ENCODE results near the gene SPAG16. TPM values are rescaled to one million over a fixed set of nuclear protein-coding genes. Genes with fewer than 3 reads are reported as not detected.

SPAG16 gene
- total RNA-seq, 1 donor from 2014 or later, result 14.4 TPM

GRCh38 chr2:214174563-214174962 is 890.3 kb downstream of the SPAG16 start:
- Mint-ChIP-seq H3K4me3 (ENCODE audit: unreplicated experiment) (no peak overlapping the region), H3K27ac (ENCODE audit: unreplicated experiment) (no peak overlapping the region), H3K9me3 (ENCODE audit: unreplicated experiment) (no peaks in the 10 kb centered on the region), H3K36me3 (ENCODE audit: low read depth, unreplicated experiment) (no peaks in the 10 kb centered on the region), H3K27me3 (ENCODE audit: unreplicated experiment) (no peaks in the 10 kb centered on the region), H3K4me1 (ENCODE audit: unreplicated experiment) (peaks cover 3% of the 10 kb centered on the region)
- DNase-seq (ENCODE audit: low spot score), result no peak
- no peak for TF ChIP-seq CTCF (IDR thresholded peaks at IDR 0.05; ENCODE audit: unreplicated experiment)

GRCh38 chr2:214180071-214180470 is 895.8 kb downstream of the SPAG16 start:
- Mint-ChIP-seq H3K9me3 (ENCODE audit: unreplicated experiment) (no peaks in the 10 kb centered on the region), H3K36me3 (ENCODE audit: low read depth, unreplicated experiment) (no peaks in the 10 kb centered on the region), H3K27me3 (ENCODE audit: unreplicated experiment) (no peaks in the 10 kb centered on the region), H3K4me3 (ENCODE audit: unreplicated experiment) (no peak overlapping the region), H3K4me1 (ENCODE audit: unreplicated experiment) (no peaks in the 10 kb centered on the region), H3K27ac (ENCODE audit: unreplicated experiment) (no peak overlapping the region)
- DNase-seq (ENCODE audit: low spot score), result no peak
- no peak for TF ChIP-seq CTCF (IDR thresholded peaks at IDR 0.05; ENCODE audit: unreplicated experiment)

GRCh38 chr2:214180686-214181085 is 896.4 kb downstream of the SPAG16 start:
- Mint-ChIP-seq H3K9me3 (ENCODE audit: unreplicated experiment) (no peaks in the 10 kb centered on the region), H3K4me1 (ENCODE audit: unreplicated experiment) (no peaks in the 10 kb centered on the region), H3K4me3 (ENCODE audit: unreplicated experiment) (no peak overlapping the region), H3K27ac (ENCODE audit: unreplicated experiment) (no peak overlapping the region), H3K27me3 (ENCODE audit: unreplicated experiment) (no peaks in the 10 kb centered on the region), H3K36me3 (ENCODE audit: low read depth, unreplicated experiment) (no peaks in the 10 kb centered on the region)
- TF ChIP-seq CTCF (IDR thresholded peaks at IDR 0.05; ENCODE audit: unreplicated experiment), result no peak
- no peak for DNase-seq (ENCODE audit: low spot score)

GRCh38 chr2:214184461-214184860 is 900.2 kb downstream of the SPAG16 start:
- H3K27ac Mint-ChIP-seq (ENCODE audit: unreplicated experiment), result no peak overlapping the region
- no peaks in the 10 kb centered on the region for H3K27me3 Mint-ChIP-seq (ENCODE audit: unreplicated experiment)
- DNase-seq (ENCODE audit: low spot score), result no peak
- H3K36me3 Mint-ChIP-seq (ENCODE audit: low read depth, unreplicated experiment), result no peaks in the 10 kb centered on the region
- H3K4me1 Mint-ChIP-seq (ENCODE audit: unreplicated experiment), result no peaks in the 10 kb centered on the region
- no peak for TF ChIP-seq CTCF (IDR thresholded peaks at IDR 0.05; ENCODE audit: unreplicated experiment)
- H3K9me3 Mint-ChIP-seq (ENCODE audit: unreplicated experiment), result no peaks in the 10 kb centered on the region
- H3K4me3 Mint-ChIP-seq (ENCODE audit: unreplicated experiment), result no peak overlapping the region

GRCh38 chr2:214185546-214185945 is 901.3 kb downstream of the SPAG16 start:
- Mint-ChIP-seq H3K27me3 (ENCODE audit: unreplicated experiment) (no peaks in the 10 kb centered on the region), H3K4me1 (ENCODE audit: unreplicated experiment) (no peaks in the 10 kb centered on the region), H3K4me3 (ENCODE audit: unreplicated experiment) (no peak overlapping the region), H3K27ac (ENCODE audit: unreplicated experiment) (no peak overlapping the region), H3K9me3 (ENCODE audit: unreplicated experiment) (no peaks in the 10 kb centered on the region), H3K36me3 (ENCODE audit: low read depth, unreplicated experiment) (no peaks in the 10 kb centered on the region)
- DNase-seq (ENCODE audit: low spot score), result no peak
- TF ChIP-seq CTCF (IDR thresholded peaks at IDR 0.05; ENCODE audit: unreplicated experiment), result no peak

All from endothelial cell (in vitro differentiated cells).